Measurements from ENCODE around the gene ZNF692.

ZNF692 gene

DNA sequence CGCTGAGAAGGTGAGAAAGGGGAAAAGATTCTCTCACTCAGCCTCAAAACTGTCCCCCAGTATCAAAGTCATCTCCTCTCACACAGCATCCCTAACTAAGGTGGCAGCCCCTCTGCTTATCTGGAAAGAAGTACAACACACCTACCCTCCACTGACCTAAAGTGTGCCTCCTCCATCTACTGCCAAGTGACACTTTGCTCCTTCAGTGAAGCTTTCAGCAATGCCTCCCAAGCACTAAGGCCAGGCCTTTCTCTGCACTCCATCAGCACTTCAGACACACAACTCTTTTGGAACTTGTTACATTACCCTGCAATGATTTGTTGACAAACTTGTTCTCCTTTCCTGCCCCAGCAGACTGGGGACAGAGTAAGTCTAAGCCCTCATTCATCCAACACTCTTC, 34.6 kb downstream of the ZNF692 start:
- DNase-seq, result no peak

DNA sequence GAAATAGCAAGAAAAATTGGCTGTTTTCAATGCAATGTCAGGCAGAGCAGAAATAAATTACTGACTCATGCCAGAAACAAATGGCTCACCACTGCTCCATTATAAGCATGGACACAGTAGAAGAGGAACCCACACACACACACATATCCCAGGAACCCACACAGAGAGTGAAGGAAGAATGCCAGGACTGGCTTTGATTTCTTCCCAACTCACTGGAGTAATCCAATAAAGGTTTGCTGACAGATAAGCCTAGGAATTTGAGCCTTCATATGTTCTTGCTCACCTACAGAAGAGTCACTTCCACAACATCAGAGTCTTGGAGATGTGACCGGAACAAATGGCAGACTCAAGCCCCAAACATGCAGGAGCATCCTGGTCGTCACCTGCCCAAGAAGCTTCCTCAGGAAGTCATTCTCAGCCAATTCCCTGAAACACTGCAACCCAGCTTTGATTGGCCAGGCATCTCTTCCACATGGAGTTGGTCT, 35.3 kb downstream of the ZNF692 start:
- no peak for DNase-seq

DNA sequence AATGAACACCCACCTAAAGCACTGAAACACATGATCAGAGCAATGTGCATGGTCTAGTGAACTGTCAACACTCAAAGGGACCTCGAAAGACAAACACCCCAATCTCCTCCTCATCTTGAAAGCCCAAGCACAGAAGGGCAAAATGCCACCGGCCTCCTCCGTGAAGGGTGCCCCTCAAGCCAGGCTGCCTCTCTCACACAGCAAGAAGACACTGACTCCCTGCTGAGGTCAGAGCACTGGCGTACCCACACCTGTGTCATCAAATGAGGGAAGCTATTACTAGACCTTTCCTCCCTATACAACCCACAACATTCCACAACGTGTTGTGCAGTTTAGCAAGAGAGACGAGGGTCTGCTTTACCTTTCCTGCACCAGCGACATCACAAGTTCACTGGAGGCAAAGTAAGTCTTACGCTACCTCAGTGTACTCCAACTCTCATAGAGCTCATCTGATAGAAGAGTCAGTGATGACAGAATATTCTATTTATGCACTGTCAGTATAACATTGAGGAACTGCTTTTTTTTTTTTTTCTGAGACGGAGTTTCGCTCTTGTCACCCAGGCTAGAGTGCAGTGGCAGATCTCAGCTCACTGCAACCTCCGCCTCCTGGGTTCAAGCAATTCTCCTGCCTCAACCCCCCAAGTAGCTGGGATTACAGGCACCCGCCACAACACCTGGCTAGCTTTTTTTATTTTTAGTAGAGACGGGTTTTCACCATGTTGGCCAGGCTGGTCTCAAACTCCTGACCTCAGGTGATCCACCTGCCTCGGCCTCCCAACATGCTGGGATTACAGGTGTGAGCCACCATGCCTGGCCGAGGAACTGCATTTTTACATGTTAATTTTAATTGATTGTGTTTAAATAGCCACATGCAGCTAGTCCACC, 36.5 kb downstream of the ZNF692 start:
- no peak for DNase-seq

DNA sequence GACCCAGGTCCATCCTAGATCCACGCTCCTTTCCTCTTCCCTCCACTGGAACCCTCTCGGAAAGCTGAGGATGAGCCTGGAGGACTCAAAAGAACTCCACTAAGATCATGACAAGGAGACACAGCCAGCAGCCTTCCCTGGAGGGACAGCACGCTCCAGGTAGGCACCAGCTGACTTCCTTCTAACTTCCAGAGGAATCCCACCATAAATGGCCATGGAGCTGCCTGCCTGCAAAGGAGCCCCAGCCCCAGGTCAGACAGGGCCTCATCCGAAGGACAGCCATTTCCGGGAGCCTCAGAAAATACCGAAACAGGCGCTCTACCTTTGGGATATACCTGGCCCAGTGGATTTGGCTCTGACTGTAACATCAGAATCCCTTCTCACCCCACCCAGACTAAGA, 37.2 kb downstream of the ZNF692 start:
- no peak for DNase-seq

DNA sequence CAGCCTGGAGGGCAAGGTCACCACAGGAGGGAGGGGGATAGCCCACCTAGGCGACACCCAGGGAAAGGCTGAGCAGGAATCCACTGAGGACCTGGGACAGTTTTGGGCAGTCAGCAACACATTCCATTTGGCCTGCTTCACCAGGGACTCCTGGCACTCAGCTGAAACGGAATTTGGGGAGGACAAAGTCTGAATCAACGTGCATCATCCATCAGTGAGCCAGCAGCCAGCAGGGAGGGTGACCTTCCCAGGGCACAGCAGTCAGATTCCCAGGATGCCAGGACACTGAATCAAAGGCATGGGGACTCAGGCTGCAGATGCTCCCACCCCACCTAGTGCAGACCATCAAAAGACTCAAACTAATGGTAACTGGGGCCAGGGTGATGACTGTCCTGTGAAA, 37.8 kb downstream of the ZNF692 start:
- DNase-seq, result no peak

DNA sequence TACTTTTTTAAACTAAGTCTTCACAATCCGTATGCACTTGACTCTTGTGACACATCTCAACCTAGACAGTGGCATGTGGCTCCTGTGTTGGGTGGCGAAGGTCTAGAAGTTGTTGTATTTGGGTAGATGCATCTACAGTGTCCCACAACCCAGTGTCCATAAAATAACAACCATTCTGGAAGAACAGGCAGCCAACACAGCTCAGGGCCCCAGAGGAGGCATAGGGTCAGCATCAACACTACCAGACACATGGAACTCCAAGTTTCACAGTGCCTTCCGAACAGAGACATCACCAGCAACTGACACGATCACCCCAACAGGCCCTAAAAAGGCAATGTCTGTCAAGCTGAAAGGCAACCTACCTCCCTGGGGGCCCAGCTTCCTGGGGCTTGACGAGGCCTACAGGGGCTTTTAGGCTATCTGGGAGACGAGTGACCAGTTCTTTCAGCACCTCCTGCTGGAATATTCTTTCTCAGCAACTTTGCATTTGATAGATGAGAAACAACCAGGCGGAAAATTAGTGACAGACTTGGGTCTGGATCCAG, 38.8 kb downstream of the ZNF692 start:
- no peak for DNase-seq

DNA sequence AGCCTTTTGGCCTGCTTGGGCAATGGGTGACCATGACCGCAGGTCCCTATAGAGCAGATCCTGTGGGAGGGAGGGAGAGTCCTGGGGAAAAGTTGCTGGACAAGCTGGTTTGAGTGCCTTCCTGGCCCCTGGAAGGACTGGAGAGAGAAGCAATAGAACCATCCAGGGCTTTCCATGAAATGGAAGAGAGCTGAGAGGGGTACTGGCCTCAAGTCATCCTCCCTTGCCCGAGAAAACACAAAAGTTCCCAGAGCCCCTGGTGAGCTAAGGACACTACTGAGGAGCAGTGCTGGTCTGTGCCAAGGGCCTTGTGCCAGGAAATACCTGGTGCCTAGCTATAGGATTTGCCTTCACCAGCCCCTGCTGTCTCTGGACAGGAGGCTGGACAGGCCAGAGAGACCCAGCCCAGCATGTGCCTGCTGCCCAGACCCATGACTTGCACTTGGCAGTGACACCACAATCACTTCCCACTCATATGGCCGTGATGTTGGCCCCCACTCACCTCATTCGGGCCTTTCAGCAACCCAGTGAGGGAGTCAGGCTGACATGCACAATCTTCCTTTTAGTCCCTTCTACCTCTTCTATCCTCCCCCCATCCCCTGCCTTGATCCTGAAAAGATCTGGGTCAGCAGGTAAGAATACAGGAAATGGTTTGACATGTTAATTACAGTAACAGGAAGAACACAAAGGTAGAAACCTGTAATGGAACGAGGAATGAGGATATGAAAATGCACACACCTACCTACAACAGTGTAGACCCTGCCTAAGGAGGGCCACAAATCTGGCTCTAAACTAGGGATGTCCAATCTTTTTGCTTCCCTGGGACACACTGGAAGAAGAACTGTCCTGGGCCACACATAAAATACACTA, 40.1 kb downstream of the ZNF692 start:
- DNase-seq, result no peak

DNA sequence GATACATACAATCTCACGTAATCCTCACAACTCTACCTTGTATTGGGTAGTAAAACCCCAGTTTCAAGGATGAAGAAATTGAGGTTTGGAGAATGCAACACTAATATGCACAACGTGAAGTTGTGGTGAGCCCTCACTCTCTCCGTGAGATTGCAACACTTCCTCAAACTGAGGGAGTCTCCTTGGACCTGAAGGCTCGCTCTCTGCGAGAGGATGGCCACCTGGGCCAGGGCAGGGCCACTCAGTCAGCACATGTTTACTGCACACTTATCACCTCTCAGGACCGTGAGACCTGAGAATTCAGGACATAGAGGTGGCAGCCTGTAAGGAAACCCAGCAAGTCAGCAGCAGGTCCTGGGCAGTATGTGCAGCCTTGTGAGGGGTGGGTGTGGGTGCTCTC, 41.8 kb downstream of the ZNF692 start:
- DNase-seq, result no peak

DNA sequence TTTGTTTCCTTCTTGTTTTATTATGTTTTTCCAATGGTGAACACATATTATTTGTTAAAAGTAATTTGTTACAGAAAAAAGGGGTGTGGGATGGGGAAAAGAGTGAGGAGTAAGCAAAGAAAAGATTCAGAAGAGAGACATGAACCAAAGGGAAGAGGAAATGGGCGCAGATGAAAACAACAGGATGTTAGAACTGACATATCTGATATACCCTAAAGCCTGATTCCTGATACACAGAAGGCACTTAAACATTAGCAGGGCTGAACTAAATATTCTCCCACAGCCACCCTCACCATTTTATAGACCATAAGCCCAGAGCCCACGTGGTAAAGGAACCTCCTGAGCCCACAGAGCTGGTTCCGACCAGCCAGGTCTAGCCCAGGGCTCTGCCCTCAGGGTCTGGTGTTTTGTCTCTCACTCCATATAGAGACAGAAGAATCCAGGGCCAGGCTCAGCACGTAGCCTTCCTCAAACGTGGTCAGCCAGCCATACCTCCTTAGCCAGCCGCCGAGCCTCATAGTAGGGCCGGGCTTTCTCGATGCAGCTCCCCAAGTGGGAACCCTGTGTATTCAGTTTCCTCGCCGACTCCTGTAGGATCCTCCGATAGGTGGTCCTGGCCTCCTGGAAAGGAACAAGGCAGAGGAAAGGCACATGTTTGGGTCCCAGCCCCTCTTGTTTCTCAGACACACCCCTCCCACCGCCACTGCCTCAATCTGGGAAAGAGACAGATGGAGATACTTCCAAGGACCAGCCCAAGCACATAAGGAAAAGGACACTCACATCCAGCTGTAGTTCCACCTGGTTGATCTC, 42.6 kb downstream of the ZNF692 start:
- DNase-seq, result no peak

DNA sequence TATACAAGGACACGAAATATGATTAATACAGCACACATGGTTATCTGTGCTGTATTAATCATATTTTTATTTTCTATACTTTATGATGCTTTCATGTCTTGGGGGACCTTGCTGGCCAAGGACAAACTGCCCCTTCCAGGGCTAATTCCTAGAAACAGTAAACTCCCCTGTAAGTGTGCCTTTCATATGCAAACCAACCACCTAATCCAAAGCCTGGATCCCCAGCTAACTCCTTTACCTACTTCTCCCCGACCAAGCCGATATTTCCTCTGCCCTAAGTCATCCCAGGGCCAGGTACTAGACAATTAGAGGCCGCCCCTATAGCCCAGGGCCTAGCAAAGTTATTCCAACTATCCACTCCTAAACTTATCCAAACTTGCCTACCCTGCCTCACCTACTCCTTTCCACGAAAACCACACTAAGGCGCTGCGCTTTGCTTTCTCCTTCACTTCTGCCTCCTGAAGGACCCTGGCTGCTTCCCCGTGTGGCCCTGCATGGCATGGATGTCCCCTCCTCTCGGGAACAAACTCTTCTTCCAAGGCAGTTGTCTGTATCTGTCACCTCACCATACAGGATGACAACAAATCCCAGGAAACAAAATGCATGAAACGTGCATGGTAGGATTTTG, 43.4 kb downstream of the ZNF692 start:
- DNase-seq, result no peak

DNA sequence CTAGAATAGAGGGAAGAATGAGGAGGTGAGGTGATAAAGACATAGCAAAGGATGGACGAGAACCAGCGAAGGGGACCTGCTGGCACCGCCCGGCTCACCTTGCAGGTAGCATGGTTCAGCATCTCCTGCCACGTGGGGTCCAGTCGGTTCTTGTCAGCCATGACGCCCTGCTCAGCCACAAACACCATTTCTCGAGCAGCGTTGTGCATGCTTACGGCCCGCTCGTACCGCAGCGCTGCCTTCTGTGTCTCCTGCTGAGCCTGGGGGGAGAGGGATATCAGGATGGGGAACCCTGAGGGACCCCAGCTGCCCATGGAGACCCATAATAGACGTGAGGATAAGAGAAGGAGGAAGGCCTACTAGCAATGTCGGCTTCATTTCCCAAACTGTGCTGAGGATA, 44.5 kb downstream of the ZNF692 start:
- DNase-seq, result no peak

DNA sequence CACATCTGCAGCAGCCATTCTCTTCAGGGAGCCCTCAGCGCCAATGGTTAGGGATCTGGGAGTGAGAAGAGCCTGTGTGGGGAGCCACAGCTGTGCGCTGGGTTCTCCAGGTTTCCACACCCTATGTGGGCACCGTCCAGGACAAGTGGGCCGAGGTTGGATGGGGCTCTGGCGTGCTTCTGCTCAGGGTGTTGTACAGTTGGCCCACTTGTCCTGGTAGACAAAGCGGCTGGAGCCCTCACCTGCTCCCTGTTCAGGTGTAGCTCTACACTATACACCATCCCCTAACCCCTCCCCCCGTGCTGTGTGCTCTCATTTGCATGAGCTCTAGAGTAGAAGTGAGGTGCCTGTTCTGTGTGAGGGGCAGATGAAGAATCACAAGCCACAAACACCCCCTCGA, 45.3 kb downstream of the ZNF692 start:
- no peak for DNase-seq

DNA sequence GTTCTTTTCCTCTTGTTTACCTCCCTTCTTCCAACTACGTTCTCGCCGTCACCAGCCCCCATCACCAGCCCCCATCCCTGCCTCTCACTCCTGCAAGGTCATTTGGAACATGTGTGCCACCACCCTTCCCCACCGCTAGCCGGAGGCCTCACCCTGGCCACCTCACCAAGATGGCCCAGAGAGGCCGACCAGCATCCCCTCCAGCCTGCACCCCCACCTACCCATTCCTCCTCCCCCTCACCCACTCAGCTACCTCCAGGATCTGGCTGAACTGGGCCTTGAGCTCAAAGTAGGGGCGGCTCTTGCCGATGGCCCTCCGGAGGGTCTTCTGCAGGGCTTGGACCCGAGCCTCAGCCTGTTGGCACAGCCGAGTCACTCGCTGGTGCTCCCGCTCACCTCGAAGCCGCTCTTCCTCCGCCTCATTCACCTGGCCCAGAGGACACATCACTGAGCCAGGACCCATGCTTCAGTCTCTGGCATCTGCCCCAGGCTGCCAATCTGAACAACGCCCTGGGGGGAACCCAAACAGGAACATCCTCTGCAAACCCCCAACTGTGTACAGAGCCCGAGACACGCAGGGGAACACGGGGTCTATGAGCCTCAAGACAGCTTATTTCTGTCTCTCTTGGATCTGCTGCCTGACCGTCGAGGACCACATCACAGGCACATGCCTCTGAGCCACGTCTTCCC, 46.0 kb downstream of the ZNF692 start:
- DNase-seq, result no peak

DNA sequence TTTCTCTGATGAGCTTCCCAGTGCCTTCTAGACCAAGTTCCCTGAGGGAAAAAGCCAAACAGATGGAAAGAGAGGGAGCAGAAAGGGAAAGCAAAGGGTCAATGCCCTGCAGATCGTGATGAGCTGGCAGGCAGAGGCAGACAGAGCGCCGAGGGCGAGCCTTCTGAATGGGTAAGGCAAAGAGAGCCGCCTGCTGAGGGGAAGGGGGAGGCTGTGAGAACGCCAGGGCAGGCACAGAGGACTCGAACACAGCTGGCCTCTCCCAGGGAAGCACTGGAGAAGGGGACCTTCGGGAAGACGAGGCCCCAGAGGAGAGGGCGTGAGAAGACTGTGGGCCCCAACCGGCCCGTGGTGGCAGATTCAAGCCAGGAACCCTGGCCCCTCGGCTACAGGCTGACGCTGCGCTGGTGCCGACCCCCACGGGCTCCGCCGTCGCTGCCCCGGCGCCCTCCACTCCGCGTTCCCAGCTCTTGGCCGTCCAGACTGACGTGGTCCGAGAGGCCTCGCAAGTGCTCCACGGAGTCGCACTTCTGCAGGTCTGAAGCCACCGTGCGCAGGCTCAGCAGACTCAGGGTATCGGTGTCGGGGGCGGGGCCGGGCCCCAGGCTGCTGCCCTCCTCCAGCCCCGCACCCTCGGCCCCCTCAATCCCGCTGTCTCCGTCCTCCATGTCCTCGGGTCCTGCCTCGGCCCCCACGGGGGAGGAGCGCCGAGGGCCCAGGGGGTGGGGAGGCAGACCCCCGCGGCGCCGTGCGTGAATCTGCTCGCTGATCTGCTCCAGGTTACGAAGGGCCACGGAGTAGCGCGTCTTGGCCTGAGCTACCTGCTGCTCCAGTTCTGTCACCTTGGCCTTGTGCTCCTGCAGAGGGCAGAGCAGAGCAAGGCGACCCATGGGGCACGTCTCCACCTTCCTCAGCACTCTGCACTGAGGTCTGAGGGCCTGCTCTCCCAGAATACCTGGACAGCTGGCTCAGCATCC, 47.1 kb downstream of the ZNF692 start:
- no peak for DNase-seq

DNA sequence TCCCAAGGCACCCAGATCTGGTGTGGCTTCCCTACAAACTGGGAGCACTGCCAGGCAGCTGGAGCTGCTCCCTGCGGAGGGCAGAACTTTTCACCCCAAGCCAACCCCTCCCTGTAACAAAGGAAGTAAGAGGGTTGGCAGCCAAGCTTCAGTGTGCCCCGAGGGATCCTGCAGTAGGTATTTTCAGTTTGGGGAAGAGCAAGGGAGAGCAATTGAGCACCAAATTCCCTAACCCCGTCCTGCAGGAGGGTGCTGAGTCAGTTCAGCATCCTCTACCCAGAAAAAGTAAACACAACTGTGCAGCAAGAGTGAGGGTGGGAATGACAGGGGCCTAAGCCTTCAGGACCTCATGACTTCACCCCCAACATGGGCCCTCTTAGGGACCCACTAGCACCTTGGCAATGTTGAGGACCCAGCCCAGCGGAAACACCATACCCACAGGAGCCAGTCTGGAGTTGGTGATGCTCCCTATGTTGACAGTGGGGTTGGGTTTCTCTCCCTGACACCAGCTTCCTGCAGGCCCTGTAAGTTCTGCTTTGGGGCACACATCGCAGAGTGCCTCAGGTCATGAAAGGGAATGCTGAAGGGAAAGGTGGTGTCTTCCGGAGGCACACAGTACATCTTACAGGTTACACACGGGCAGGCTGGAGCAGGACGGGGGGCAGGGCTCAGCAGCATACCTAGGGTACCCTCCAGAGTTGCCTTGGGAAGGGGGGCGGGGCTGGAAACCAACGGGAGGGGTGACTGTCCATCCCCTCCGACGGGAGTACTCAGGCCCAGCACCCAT, 48.0 kb downstream of the ZNF692 start:
- DNase-seq, result no peak

DNA sequence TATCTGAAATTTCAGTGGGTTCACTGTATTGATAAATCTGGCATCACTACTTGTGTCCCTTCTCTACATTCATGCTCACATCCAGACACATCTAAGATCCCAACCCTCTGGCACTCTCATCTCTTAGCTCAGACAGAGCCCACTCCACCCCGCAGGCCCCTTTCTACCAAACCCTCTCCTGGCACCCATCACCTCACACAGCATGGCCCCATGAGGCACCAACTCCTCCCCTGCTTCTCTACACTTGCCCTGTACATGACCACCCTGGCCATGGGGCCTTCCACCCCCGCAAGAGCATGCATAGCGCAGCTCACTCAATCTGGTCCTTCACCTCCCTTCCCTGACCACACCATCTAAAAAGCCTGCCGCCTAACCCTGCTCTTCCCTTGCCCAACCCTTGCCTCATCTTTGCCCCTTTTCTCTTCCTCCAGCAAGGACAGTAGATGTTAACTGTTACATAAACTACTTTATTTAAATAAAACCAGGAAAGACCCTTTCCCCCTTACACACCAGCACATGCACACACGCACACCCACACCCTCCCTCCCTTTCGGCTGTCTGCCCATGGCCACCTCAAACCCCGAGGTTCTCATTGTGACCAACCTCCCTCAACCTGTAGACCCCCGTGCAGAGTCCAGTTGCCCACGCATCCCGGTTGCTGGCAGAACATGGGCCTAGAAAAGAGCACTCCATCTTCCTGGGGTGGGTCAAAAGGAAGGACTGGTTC, 48.7 kb downstream of the ZNF692 start:
- DNase-seq, result no peak

DNA sequence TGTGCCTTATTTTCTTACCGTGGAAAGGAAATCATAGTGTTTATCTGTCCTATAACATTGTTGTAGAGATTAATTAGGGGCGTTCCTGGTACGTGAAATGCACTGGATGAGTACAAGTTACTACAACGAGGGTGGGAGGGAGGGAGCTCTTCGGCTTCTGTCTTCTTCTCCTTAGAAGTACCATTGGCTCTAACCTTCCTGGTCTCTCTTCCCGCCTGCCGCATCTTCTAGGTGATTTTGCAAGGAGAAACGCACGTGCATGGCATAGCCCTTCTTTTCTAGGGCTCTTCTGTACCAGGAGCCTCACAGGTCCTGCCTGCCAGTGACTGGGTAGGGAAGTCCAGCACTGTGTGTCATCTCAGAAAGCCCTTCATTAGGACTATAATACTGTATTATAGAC, 50.0 kb downstream of the ZNF692 start:
- DNase-seq, result no peak

DNA sequence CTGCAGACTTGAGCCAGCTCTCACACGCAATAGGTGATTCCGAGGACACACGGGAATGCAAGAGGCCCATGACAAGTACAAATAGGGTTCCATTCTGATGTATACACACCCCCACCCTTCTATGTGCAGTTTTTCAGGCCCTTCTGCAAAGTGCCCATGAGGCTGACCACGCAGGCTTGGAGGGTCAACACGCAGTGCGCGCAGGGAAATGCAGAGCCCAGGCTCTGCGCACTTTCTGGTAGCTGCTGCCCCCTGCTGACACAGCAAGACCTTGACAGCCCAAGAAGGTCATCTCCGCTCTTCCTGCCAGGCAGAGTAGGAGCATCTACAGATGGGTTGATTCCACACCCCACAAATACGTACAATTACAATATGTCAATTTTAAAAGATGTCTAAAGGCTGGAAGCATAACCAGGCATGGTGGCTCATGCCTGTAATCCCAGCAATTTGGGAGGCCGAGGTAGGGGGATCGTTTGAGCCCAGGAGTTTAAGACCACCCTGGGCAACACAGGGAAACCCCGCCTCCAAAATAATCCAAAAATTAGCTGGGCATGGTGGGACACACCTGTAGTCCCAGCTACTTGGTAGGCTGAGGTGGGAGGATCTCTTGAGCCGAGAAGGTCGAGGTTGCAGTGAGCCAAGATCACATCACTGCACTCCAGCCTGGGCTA, 51.7 kb downstream of the ZNF692 start:
- DNase-seq, result peak; percentile 70

Measured in activated CD4-positive, alpha-beta T cell treated with anti-CD3 and anti-CD28 coated beads for 48 hours (primary cell).